ENCODE data around the gene XRCC3. TPM values are rescaled to one million over a fixed set of nuclear protein-coding genes. Genes with fewer than 3 reads are reported as not detected.

The XRCC3 gene
- total RNA-seq, 4 donors from 2014 or later: 11.6 to 42.9 (median 16.2) TPM

DNA sequence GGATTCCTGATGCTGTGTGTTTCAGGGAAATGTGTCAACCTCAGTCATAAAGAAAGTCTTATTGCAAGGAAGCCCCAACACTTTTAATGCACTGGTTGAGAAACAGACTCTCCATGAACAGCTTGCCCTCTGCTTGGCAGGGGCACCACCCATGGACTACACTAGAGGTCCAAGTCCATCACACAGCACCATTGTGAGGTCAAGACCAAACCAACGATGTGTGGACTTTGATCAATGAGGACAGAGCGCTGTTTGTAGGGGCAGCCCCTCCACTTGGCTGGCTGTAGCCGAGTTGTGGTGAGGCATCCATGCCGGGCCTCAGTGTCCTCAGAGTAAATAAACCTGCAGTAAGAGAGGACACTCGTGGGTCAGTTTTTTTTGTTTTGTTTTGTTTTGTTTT is 30.2 kb upstream of the XRCC3 start:
- peak in 2 of 3 donors; percentile 46 to 61 for DNase-seq
- no peak for TF ChIP-seq POLR2A (IDR thresholded peaks at IDR 0.05)
- TF ChIP-seq, protein P1, sequence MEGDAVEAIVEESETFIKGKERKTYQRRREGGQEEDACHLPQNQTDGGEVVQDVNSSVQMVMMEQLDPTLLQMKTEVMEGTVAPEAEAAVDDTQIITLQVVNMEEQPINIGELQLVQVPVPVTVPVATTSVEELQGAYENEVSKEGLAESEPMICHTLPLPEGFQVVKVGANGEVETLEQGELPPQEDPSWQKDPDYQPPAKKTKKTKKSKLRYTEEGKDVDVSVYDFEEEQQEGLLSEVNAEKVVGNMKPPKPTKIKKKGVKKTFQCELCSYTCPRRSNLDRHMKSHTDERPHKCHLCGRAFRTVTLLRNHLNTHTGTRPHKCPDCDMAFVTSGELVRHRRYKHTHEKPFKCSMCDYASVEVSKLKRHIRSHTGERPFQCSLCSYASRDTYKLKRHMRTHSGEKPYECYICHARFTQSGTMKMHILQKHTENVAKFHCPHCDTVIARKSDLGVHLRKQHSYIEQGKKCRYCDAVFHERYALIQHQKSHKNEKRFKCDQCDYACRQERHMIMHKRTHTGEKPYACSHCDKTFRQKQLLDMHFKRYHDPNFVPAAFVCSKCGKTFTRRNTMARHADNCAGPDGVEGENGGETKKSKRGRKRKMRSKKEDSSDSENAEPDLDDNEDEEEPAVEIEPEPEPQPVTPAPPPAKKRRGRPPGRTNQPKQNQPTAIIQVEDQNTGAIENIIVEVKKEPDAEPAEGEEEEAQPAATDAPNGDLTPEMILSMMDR (IDR thresholded peaks at IDR 0.05): no peak
- Histone ChIP-seq H3K9me3 (no peaks in the 10 kb centered on the region), H3K4me3 (no peak overlapping the region), H3K36me3 (peaks cover 0 to 42% (median 0%) of the 10 kb centered on the region in 3 donors), H3K27me3 (no peaks in the 10 kb centered on the region), H3K27ac (peak overlapping the region in 1 of 4 donors; percentile 34), H3K4me1 (no peaks in the 10 kb centered on the region)

DNA sequence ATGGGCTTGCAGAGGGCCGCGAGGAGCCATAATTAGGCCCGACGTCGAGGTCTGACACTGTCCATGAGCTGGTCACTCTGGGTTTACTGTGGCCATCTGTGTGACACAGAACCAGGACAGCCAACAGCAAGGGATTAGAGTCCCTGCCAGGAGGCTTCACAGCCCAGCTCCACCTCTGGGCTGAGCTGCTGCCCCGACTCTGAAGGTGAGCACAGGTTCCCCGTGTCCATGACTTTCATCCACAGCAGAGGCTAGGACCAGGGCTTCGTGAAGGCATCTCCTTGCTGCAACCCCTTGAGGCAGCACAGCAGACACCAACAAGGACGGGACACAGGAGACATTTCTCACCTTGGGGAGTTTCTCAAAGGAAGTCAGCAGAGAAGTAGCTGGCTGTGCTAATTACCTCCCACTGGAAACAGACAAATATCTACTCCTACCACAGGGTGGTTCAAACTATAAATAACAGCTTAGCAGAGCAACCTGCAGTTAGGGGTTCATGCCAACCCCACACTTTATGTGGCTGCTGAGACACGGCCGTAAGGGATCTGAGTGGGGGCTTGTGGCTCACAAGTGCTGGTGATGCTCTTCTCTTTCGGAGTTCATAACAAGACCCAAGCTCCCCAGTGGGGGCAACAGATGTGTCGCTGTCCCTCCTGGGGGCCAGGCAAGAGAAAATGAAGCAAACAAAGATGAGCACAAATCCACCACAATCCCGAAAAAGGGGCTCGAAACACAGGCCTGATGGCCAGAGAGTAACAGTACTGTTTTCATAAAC is 29.6 kb upstream of the XRCC3 start:
- H3K27ac ChIP-seq: peak overlapping the region in 1 of 4 donors; percentile 34
- peaks cover 0 to 48% (median 0%) of the 10 kb centered on the region in 3 donors for H3K36me3 ChIP-seq
- TF ChIP-seq POLR2A (IDR thresholded peaks at IDR 0.05): no peak

DNA sequence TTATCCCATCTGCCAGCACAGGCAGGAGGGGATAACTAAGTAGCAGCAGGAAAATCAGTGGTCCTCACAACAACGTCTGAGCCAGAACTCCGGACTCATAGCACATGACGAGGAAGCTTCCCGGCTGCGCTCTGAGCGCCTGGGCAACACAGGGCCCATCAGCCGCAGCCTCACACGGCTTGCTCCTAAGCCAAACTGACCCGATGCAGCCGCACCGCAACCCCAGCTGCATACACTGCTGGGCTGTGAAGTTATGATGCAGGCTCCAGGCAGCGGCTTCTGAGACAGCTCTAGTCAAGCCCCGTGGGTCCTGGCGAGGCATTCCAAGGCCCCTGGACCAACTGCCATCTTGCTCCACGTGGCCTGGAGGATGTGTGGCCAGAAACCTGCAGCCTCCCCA is 28.4 kb upstream of the XRCC3 start:
- TF ChIP-seq POLR2A (IDR thresholded peaks at IDR 0.05): no peak
- TF ChIP-seq, protein P1 (IDR thresholded peaks at IDR 0.05): no peak
- DNase-seq: peak in 1 of 3 donors; percentile 40
- Histone ChIP-seq H3K27ac (no peak overlapping the region), H3K4me1 (no peaks in the 10 kb centered on the region), H3K36me3 (peaks cover 0 to 58% (median 0%) of the 10 kb centered on the region in 3 donors), H3K27me3 (no peaks in the 10 kb centered on the region), H3K4me3 (no peak overlapping the region), H3K9me3 (no peaks in the 10 kb centered on the region)

More for the DNA sequence above, 29.6 kb upstream of the XRCC3 start:
- Histone ChIP-seq H3K27me3 (no peaks in the 10 kb centered on the region), H3K9me3 (no peaks in the 10 kb centered on the region), H3K4me1 (no peaks in the 10 kb centered on the region), H3K4me3 (no peak overlapping the region)
- peak in 1 of 3 donors; percentile 23 for DNase-seq

DNA sequence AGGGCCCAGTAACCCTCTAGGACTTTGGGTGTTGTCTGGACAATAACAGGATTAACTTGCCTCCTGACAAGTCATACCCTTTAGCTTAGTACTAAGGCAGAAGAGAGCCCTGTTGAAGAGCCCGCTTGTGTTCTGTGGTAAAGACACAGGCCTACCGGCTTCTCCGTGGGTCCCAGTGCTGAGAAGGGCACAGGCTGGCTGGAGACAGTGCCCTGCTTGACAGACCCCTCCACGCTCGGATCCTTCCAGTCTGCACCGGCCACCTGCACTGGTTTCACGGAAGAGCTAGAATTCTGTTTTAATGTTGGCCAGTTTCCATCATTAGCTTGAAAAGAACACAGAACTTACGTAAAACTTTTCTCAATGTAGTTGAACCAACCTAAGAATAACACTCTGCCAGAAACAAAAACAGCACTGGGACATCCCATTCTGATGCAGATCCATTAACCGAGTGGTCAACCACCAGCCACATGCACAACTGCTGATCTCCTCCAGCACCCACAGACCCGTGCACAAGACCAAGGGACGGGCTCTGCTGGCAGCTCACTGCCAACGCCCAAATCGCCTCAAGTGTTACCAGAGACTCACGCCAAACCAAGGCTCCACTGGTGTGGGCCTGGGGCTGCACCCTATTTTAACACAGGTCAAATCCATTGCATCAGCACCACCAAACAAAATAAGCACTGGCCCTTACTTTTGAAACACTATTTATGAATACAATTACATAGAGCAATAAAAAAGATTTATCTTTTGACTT is 27.4 kb upstream of the XRCC3 start:
- Histone ChIP-seq H3K4me1 (no peaks in the 10 kb centered on the region), H3K27ac (no peak overlapping the region), H3K27me3 (no peaks in the 10 kb centered on the region), H3K9me3 (no peaks in the 10 kb centered on the region), H3K4me3 (no peak overlapping the region), H3K36me3 (peaks cover 0 to 60% (median 0%) of the 10 kb centered on the region in 3 donors)
- DNase-seq: peak in 1 of 3 donors; percentile 32
- TF ChIP-seq, protein P1 (IDR thresholded peaks at IDR 0.05): no peak
- TF ChIP-seq POLR2A (IDR thresholded peaks at IDR 0.05): no peak

DNA sequence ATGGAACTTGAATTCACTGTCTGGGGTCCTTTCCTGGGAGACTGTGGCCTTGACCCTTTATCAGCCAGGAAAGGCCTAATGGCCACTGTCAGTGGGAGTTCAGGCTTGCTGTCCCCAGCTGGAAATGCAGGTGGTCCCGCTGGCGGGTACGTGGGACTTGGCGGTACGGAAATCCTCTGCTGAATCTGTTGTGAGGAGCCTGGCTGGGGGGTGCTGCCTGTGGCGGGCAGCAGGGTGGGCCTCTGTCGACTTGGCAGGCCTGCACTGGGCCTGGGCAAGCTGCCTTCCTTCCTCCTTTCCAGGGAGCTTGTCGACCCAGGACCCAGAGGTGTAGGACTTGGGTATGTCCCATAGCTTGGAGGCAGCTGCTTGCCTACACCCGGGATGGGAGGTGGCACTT is 26.6 kb upstream of the XRCC3 start:
- Histone ChIP-seq H3K4me3 (no peak overlapping the region), H3K36me3 (peaks cover 0 to 60% (median 0%) of the 10 kb centered on the region in 3 donors), H3K9me3 (no peaks in the 10 kb centered on the region), H3K27ac (no peak overlapping the region), H3K27me3 (no peaks in the 10 kb centered on the region), H3K4me1 (no peaks in the 10 kb centered on the region)
- TF ChIP-seq POLR2A (IDR thresholded peaks at IDR 0.05): no peak
- TF ChIP-seq, protein P1 (IDR thresholded peaks at IDR 0.05): no peak
- peak in 1 of 3 donors; percentile 41 for DNase-seq
